ENCODE measurements around the gene ATP6V0C. TPM values are rescaled to one million over a fixed set of nuclear protein-coding genes. Genes with fewer than 3 reads are reported as not detected.

The ATP6V0C gene
- total RNA-seq, 1 donor from 2014 or later = 155 TPM

DNA sequence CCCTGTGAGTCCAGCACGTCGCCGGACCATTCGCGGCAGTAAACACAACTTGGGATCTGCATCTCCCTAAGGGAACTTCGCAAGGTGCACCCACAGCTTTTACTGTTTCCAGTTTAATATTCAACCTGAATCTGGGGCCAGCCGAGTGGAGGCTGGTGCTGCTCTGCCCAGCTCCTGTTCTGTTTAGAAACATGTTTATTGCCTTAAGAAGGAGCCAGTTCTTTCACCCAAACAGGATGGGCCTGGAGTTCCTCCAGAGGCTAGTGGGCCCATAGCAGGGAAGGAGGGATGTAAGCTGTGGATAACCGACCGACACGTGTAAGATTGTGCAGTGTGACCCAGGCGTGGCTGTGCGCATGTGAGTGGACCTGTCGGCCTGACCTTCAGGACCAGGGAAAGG is 21.5 kb upstream of the ATP6V0C start:
- H3K9me3 Mint-ChIP-seq = no peaks in the 10 kb centered on the region
- H3K27me3 Mint-ChIP-seq = no peaks in the 10 kb centered on the region
- DNase-seq (ENCODE audit: extremely low spot score, unreplicated experiment) = no peak
- peaks cover 8% of the 10 kb centered on the region for H3K4me1 Mint-ChIP-seq (ENCODE audit: unreplicated experiment)
- H3K27ac Mint-ChIP-seq = no peak overlapping the region
- TF ChIP-seq, protein P1, sequence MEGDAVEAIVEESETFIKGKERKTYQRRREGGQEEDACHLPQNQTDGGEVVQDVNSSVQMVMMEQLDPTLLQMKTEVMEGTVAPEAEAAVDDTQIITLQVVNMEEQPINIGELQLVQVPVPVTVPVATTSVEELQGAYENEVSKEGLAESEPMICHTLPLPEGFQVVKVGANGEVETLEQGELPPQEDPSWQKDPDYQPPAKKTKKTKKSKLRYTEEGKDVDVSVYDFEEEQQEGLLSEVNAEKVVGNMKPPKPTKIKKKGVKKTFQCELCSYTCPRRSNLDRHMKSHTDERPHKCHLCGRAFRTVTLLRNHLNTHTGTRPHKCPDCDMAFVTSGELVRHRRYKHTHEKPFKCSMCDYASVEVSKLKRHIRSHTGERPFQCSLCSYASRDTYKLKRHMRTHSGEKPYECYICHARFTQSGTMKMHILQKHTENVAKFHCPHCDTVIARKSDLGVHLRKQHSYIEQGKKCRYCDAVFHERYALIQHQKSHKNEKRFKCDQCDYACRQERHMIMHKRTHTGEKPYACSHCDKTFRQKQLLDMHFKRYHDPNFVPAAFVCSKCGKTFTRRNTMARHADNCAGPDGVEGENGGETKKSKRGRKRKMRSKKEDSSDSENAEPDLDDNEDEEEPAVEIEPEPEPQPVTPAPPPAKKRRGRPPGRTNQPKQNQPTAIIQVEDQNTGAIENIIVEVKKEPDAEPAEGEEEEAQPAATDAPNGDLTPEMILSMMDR (conservative IDR thresholded peaks at IDR 0.05) = no peak
- no peaks in the 10 kb centered on the region for H3K36me3 Mint-ChIP-seq
- H3K4me3 Mint-ChIP-seq = no peak overlapping the region

DNA sequence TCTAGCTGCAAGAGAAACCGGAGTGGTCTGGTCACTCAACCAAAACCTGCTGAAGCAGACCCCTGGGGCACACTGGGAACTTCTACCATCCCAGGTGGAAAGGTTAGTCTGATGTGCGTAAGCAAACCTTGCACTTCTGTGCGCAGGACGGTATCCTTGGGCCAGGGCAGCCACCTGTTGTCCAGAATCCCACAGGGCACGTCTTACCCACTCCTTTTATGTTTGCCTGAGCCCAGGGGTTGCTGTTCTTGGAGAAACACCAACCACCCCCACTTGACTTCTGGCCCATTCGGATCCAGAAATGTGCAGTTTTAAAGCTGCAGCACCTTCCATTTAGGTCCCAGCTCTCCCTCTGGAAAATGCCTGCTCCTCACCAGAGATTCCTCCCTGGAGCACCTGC is 20.1 kb upstream of the ATP6V0C start:
- Mint-ChIP-seq H3K36me3 (no peaks in the 10 kb centered on the region), H3K27ac (no peak overlapping the region), H3K4me1 (ENCODE audit: unreplicated experiment) (peaks cover 10% of the 10 kb centered on the region), H3K4me3 (no peak overlapping the region), H3K9me3 (no peaks in the 10 kb centered on the region), H3K27me3 (no peaks in the 10 kb centered on the region)
- TF ChIP-seq, protein P1 (conservative IDR thresholded peaks at IDR 0.05) = no peak
- no peak for DNase-seq (ENCODE audit: extremely low spot score, unreplicated experiment)

DNA sequence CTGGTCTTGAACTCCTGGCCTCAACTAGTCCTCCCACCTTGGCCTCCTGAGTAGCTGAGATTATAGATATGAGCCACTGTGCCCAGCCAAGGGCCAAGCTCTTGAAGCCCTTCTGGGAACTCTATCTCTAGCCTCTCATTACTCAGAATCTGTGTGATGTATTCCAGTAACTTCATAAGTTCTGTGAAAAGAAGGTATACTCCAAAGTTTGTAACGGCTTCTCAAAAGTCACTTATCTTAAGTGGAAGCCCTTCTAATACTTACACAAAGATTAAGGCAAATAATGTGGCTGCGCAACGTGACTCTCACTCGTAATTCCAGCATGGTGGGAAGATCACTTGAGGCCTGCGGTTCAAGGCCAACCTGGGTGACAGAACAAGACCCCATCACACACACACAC is 19.1 kb upstream of the ATP6V0C start:
- Mint-ChIP-seq H3K9me3 (no peaks in the 10 kb centered on the region), H3K36me3 (no peaks in the 10 kb centered on the region), H3K27me3 (no peaks in the 10 kb centered on the region), H3K27ac (no peak overlapping the region), H3K4me3 (no peak overlapping the region), H3K4me1 (ENCODE audit: unreplicated experiment) (peaks cover 10% of the 10 kb centered on the region)
- TF ChIP-seq, protein P1 (conservative IDR thresholded peaks at IDR 0.05) = no peak
- DNase-seq (ENCODE audit: extremely low spot score, unreplicated experiment) = no peak

DNA sequence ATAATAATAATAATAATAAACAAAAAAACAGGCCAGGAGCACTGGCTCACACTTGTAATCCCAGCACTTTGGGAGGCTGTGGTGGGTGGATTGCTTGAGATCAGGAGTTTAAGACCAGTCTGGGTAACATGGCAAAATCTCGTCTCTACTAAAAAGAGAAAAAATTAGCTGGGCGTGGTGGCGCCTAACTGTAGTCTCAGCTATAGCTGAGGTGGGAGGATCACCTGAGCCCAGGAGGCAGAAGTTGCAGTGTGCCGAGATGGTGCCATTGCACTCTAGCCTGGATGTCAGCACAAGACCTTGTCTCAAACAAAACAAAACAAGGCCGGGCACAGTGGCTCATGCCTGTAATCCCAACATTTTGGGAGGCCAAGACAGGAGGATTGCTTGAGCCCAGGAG is 18.7 kb upstream of the ATP6V0C start:
- Mint-ChIP-seq H3K36me3 (no peaks in the 10 kb centered on the region), H3K27ac (no peak overlapping the region), H3K4me1 (ENCODE audit: unreplicated experiment) (peaks cover 10% of the 10 kb centered on the region), H3K4me3 (no peak overlapping the region), H3K9me3 (no peaks in the 10 kb centered on the region), H3K27me3 (no peaks in the 10 kb centered on the region)
- TF ChIP-seq, protein P1 (conservative IDR thresholded peaks at IDR 0.05) = no peak
- no peak for DNase-seq (ENCODE audit: extremely low spot score, unreplicated experiment)

DNA sequence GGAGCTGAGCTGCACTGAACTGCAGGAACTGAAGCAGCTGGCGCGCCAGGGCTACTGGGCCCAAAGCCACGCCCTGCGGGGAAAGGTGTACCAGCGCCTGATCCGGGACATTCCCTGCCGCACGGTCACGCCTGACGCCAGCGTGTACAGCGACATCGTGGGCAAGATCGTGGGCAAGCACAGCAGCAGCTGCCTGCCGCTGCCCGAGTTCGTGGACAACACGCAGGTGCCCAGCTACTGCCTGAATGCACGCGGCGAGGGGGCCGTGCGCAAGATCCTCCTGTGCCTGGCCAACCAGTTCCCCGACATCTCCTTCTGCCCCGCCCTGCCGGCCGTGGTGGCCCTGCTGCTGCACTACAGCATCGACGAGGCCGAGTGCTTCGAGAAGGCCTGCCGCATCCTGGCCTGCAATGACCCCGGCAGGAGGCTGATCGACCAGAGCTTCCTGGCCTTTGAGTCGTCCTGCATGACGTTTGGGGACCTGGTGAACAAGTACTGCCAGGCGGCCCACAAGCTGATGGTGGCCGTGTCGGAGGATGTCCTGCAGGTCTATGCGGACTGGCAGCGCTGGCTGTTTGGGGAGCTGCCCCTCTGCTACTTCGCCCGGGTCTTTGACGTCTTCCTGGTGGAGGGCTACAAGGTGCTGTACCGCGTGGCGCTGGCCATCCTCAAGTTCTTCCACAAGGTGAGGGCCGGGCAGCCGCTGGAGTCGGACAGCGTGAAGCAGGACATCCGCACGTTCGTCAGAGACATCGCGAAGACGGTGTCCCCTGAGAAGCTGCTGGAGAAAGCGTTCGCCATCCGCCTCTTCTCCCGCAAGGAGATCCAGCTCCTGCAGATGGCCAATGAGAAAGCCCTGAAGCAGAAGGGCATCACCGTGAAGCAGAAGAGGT is 17.3 kb upstream of the ATP6V0C start:
- Mint-ChIP-seq H3K27ac (no peak overlapping the region), H3K4me1 (ENCODE audit: unreplicated experiment) (peaks cover 7% of the 10 kb centered on the region), H3K4me3 (no peak overlapping the region), H3K27me3 (no peaks in the 10 kb centered on the region), H3K36me3 (no peaks in the 10 kb centered on the region), H3K9me3 (no peaks in the 10 kb centered on the region)
- no peak for DNase-seq (ENCODE audit: extremely low spot score, unreplicated experiment)
- TF ChIP-seq, protein P1 (conservative IDR thresholded peaks at IDR 0.05) = no peak
